Caco-2 (cell line): ENCODE data around the gene ATP2C1. TPM values are rescaled to one million over a fixed set of nuclear protein-coding genes. Genes with fewer than 3 reads are reported as not detected.

Experiments used
- BruUV-seq: library from RNA; stranded (reverse); fragments of 400-500 nt; replicated peaks from 2 replicates; lab custom pipeline; 2021; lab: Mats Ljungman, UMichigan
- CTCF ChIA-PET: fragments of 300-600 bp; sonication (Branson Sonifier 250); formaldehyde crosslinking; loops from one replicate; lab custom pipeline; 2022; ENCODE audit warnings: antibody characterized with exemption; lab: Charles Lee
- POLR2A ChIA-PET: fragments of 300-600 bp; sonication (Branson Sonifier 250); formaldehyde crosslinking; loops from one replicate; lab custom pipeline; 2022; ENCODE audit warnings: antibody characterized with exemption; lab: Charles Lee
- DNase-seq, 2 experiments: peaks; one replicate each; pipeline versions ENCODE4 v3.0.0 to v3.0.0-alpha.2; 2020 to 2022
- H3K27me3 ChIP-seq: replicated peaks from 2 replicates; pipeline ENCODE4 v1.6.0; 2011; ENCODE audit warnings: low read length; ENCODE audit not compliant: control insufficient read depth, insufficient read depth
- H3K36me3 ChIP-seq: 2 replicates; pipeline ENCODE4 v1.5.1; 2011; ENCODE audit warnings: low read length; ENCODE audit not compliant: control insufficient read depth, insufficient read depth
- H3K4me1 ChIP-seq: fragments of 250-450 bp; sonication (Bioruptor Pico); 2 replicates; pipeline ENCODE4 v1.5.1; 2020; ENCODE audit warnings: mild to moderate bottlenecking
- H3K4me3 ChIP-seq: 2 replicates; pipeline ENCODE4 v1.5.1; 2011; ENCODE audit warnings: low read depth, mild to moderate bottlenecking, control low read depth, low read length
- H3K9me3 ChIP-seq: fragments of 250-450 bp; sonication (Bioruptor Pico); 2 replicates; pipeline ENCODE4 v1.5.1; 2020; ENCODE audit warnings: mild to moderate bottlenecking, moderate library complexity
- H3K27ac Mint-ChIP-seq: one replicate; pipeline ENCODE4 v1.8.0; 2022; ENCODE audit warnings: mixed read lengths; ENCODE audit not compliant: unreplicated experiment
- H3K27me3 Mint-ChIP-seq: one replicate; pipeline ENCODE4 v1.8.0; 2022; ENCODE audit warnings: mixed read lengths; ENCODE audit not compliant: insufficient read depth, unreplicated experiment
- H3K36me3 Mint-ChIP-seq: one replicate; pipeline ENCODE4 v1.8.0; 2022; ENCODE audit warnings: mild to moderate bottlenecking, mixed read lengths; ENCODE audit not compliant: insufficient read depth, unreplicated experiment
- H3K4me1 Mint-ChIP-seq: one replicate; pipeline ENCODE4 v1.8.0; 2022; ENCODE audit warnings: low read depth, mixed read lengths; ENCODE audit not compliant: unreplicated experiment
- H3K4me3 Mint-ChIP-seq: one replicate; pipeline ENCODE4 v1.8.0; 2022; ENCODE audit warnings: mild to moderate bottlenecking, moderate library complexity, mixed read lengths; ENCODE audit not compliant: unreplicated experiment
- H3K9me3 Mint-ChIP-seq: one replicate; pipeline ENCODE4 v1.8.0; 2022; ENCODE audit warnings: mixed read lengths; ENCODE audit not compliant: unreplicated experiment
- intact Hi-C: fragments of 100-400 bp; cut with micrococcal nuclease; formaldehyde crosslinking; loops from one replicate; pipeline ENCODE4 v1.10.0; 2022; ENCODE audit not compliant: unreplicated experiment
- total RNA-seq: library from RNA; stranded (reverse); gene quantifications from 2 replicates; pipeline ENCODE4 v1.2.3, GENCODE V29; 2022
- TF ChIP-seq, protein P1 (sequence below), 2 experiments: fragments of 200-600 bp in 1 of 2; IDR thresholded peaks; 1 replicate in 1 of 2; 2 replicates in 1 of 2; pipeline versions ENCODE4 v1.5.1 to v1.8.0; 2011 to 2022; ENCODE audit warnings: antibody characterized with exemption in 1 of 2, control low read depth in 1 of 2, inconsistent platforms in 1 of 2, low read depth in 1 of 2, low read length in 1 of 2, mild to moderate bottlenecking in 1 of 2, moderate library complexity in 1 of 2; ENCODE audit not compliant: insufficient read depth in 1 of 2, severe bottlenecking in 1 of 2, unreplicated experiment in 1 of 2

The ATP2C1 gene
- total RNA-seq, 1 experiment from 2014 or later = 64.9 TPM

DNA sequence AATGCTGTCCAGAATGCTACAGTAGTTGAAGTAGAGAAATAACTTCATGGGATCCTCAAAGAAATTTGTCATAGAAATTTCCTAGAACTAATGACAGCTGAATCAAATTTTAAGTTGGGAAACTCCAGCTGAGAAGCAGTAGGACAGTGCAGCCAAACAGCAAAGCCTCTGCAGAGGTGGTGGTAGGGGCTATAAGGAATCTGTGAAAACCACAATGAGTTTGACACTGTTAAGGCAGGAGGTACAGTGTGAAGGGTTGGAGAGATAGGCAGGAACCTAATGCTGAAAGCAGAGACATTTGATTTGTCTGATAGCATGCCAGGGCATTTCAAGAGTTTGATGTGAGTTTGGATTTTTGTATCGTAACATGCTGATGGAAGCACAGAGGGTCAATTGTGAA is 110.7 kb downstream of the ATP2C1 start:
- intact Hi-C loops = no loop called here
- ChIA-PET POLR2A (no interaction called here), CTCF (no interaction called here)
- H3K36me3 ChIP-seq = no peaks in the 10 kb centered on the region; the same call in 1 of the 2 replicates
- no peaks in the 10 kb centered on the region for H3K4me1 ChIP-seq
- no TSS peak for BruUV-seq
- no peaks in the 10 kb centered on the region for H3K27me3 Mint-ChIP-seq
- TF ChIP-seq, protein P1, sequence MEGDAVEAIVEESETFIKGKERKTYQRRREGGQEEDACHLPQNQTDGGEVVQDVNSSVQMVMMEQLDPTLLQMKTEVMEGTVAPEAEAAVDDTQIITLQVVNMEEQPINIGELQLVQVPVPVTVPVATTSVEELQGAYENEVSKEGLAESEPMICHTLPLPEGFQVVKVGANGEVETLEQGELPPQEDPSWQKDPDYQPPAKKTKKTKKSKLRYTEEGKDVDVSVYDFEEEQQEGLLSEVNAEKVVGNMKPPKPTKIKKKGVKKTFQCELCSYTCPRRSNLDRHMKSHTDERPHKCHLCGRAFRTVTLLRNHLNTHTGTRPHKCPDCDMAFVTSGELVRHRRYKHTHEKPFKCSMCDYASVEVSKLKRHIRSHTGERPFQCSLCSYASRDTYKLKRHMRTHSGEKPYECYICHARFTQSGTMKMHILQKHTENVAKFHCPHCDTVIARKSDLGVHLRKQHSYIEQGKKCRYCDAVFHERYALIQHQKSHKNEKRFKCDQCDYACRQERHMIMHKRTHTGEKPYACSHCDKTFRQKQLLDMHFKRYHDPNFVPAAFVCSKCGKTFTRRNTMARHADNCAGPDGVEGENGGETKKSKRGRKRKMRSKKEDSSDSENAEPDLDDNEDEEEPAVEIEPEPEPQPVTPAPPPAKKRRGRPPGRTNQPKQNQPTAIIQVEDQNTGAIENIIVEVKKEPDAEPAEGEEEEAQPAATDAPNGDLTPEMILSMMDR (IDR thresholded peaks at IDR 0.05; ENCODE audit: insufficient read depth in 1 of 2, low read depth in 1 of 2, low read length in 1 of 2, severe bottlenecking in 1 of 2, unreplicated experiment in 1 of 2) = no peak
- no peaks in the 10 kb centered on the region for H3K4me1 Mint-ChIP-seq
- H3K9me3 ChIP-seq = no peaks in the 10 kb centered on the region
- H3K36me3 Mint-ChIP-seq = peaks cover 31% of the 10 kb centered on the region
- H3K4me3 ChIP-seq = no peak overlapping the region
- H3K4me3 Mint-ChIP-seq = no peak overlapping the region
- no peaks in the 10 kb centered on the region for H3K9me3 Mint-ChIP-seq
- no peak overlapping the region for H3K27ac Mint-ChIP-seq
- no peaks in the 10 kb centered on the region for H3K27me3 ChIP-seq
- no peak for DNase-seq

DNA sequence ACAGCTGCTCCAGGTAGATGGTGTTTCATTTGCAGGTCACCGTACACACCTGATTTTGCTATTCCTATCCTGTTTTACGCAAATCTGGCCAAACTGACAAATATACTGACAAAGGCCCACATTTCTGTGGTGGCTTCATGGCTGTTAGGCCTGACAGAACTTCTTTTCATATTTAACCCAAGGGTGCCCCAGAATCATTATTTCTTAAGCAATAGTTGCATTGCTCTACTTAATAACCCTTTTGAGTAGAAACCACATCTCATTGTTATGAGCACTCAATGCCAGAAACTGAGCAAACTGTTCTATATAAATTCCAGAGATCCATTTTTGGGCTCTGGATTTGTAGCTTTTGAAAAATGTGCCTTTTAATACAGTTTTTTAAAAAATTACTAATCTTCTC is 113.4 kb downstream of the ATP2C1 start:
- POLR2A ChIA-PET = no interaction called here
- TF ChIP-seq, protein P1 (IDR thresholded peaks at IDR 0.05; ENCODE audit: insufficient read depth in 1 of 2, low read depth in 1 of 2, low read length in 1 of 2, severe bottlenecking in 1 of 2, unreplicated experiment in 1 of 2) = no peak
- Histone ChIP-seq H3K27me3 (no peaks in the 10 kb centered on the region), H3K36me3 (no peaks in the 10 kb centered on the region; the same call in 1 of the 2 replicates), H3K4me1 (no peaks in the 10 kb centered on the region), H3K9me3 (no peaks in the 10 kb centered on the region), H3K4me3 (no peak overlapping the region)
- H3K36me3 Mint-ChIP-seq = peaks cover 27% of the 10 kb centered on the region
- H3K4me3 Mint-ChIP-seq = no peak overlapping the region
- intact Hi-C loops = no loop called here
- CTCF ChIA-PET = no interaction called here
- DNase-seq = no peak
- no peaks in the 10 kb centered on the region for H3K27me3 Mint-ChIP-seq
- H3K9me3 Mint-ChIP-seq = no peaks in the 10 kb centered on the region
- H3K4me1 Mint-ChIP-seq = no peaks in the 10 kb centered on the region
- BruUV-seq = no TSS peak
- H3K27ac Mint-ChIP-seq = no peak overlapping the region

DNA sequence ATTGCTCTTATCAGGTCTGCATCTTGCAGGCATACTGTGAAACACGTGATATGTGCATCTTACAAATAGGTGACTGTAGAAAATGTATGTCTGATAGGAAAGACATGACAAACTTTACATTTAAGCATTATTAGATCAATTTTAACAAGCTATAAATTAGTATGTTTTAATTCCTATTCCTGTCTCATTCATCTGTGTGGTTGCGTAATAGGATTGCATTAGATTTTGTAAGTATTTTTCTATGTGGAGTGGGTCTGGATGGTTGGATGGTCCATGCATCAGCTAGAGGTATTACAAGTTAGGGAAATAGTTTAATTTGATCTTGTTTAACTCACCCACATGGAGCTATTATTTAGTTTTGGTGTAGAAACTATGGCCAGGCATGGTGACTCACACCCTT is 113.9 kb downstream of the ATP2C1 start:
- H3K4me1 ChIP-seq = no peaks in the 10 kb centered on the region
- no peak overlapping the region for H3K4me3 ChIP-seq
- H3K27me3 ChIP-seq = no peaks in the 10 kb centered on the region
- BruUV-seq = no TSS peak
- intact Hi-C loops = no loop called here
- DNase-seq = no peak
- no peaks in the 10 kb centered on the region for H3K4me1 Mint-ChIP-seq
- TF ChIP-seq, protein P1 (IDR thresholded peaks at IDR 0.05; ENCODE audit: insufficient read depth in 1 of 2, low read depth in 1 of 2, low read length in 1 of 2, severe bottlenecking in 1 of 2, unreplicated experiment in 1 of 2) = no peak
- H3K9me3 ChIP-seq = no peaks in the 10 kb centered on the region
- no peaks in the 10 kb centered on the region; the same call in 1 of the 2 replicates for H3K36me3 ChIP-seq
- H3K9me3 Mint-ChIP-seq = no peaks in the 10 kb centered on the region
- H3K27me3 Mint-ChIP-seq = no peaks in the 10 kb centered on the region
- H3K4me3 Mint-ChIP-seq = no peak overlapping the region
- POLR2A ChIA-PET = no interaction called here
- peaks cover 29% of the 10 kb centered on the region for H3K36me3 Mint-ChIP-seq
- CTCF ChIA-PET = no interaction called here
- no peak overlapping the region for H3K27ac Mint-ChIP-seq
